ENCODE data around the gene BST2.

The BST2 gene

GRCh38 chr19:17419621-17420474, 14.4 kb upstream of the BST2 start, which contains the start of gene MVB12A:
Gene MVB12A (plus strand): TSS chr19:17420047. CDS start chr19:17420136, 89 bp downstream.
- DNase-seq (ENCODE audit: low spot score): peak; percentile 99

- DNase-seq (ENCODE audit: low spot score): no peak
Observed at GRCh38 chr19:17419154-17419620, 13.8 kb upstream of the BST2 start.

GRCh38 chr19:17418710-17419109, 13.3 kb upstream of the BST2 start:
- no peak for DNase-seq (ENCODE audit: low spot score)

GRCh38 chr19:17415121-17415520, 9.7 kb upstream of the BST2 start:
- DNase-seq (ENCODE audit: low spot score): no peak

- DNase-seq (ENCODE audit: low spot score): no peak
Observed at GRCh38 chr19:17414097-17414496, 8.7 kb upstream of the BST2 start.

GRCh38 chr19:17411801-17412200, 6.4 kb upstream of the BST2 start:
- no peak for DNase-seq (ENCODE audit: low spot score)

GRCh38 chr19:17409990-17410389, 4.6 kb upstream of the BST2 start:
- no peak for DNase-seq (ENCODE audit: low spot score)

GRCh38 chr19:17406887-17407196, 1.4 kb upstream of the BST2 start:
- no peak for DNase-seq (ENCODE audit: low spot score)

GRCh38 chr19:17406046-17406886, 836 bp upstream of the BST2 start:
- DNase-seq (ENCODE audit: low spot score): no peak

- DNase-seq (ENCODE audit: low spot score): no peak
Observed at GRCh38 chr19:17404621-17405249, 695 bp downstream of the BST2 start.

- no peak for DNase-seq (ENCODE audit: low spot score)
Observed at GRCh38 chr19:17404015-17404414, 1.4 kb downstream of the BST2 start.

GRCh38 chr19:17402982-17403855, 2.2 kb downstream of the BST2 start:
- no peak for DNase-seq (ENCODE audit: low spot score)

GRCh38 chr19:17401628-17402027, 3.8 kb downstream of the BST2 start:
- DNase-seq (ENCODE audit: low spot score): no peak

- no peak for DNase-seq (ENCODE audit: low spot score)
Observed at GRCh38 chr19:17398902-17399527, 6.4 kb downstream of the BST2 start.

GRCh38 chr19:17394891-17395415, 10.5 kb downstream of the BST2 start:
- no peak for DNase-seq (ENCODE audit: low spot score)

- no peak for DNase-seq (ENCODE audit: low spot score)
Observed at GRCh38 chr19:17393914-17394313, 11.5 kb downstream of the BST2 start, which contains the start of gene CCDC194. Gene CCDC194 (minus strand): TSS chr19:17394196. CDS start chr19:17394158, 38 bp downstream.

GRCh38 chr19:17393002-17393401, 12.4 kb downstream of the BST2 start:
- DNase-seq (ENCODE audit: low spot score): no peak

- no peak for DNase-seq (ENCODE audit: low spot score)
Observed at GRCh38 chr19:17391371-17392151, 13.9 kb downstream of the BST2 start.

- DNase-seq (ENCODE audit: low spot score): peak; percentile 83
Observed at GRCh38 chr19:17390665-17391370, 14.6 kb downstream of the BST2 start.

All from putamen (tissue), 1 donor.